ENCODE results near the gene SERPINE2. TPM values are rescaled to one million over a fixed set of nuclear protein-coding genes. Genes with fewer than 3 reads are reported as not detected.

Gene SERPINE2
- total RNA-seq, 1 donor from 2014 or later, result 9.8 TPM

- DNase-seq, result no peak
- intact Hi-C loops (cut with micrococcal nuclease), result no loop called here
- Histone ChIP-seq H3K9me3 (replicated peaks) (peaks cover 19% of the 10 kb centered on the region), H3K36me3 (peaks cover 6% of the 10 kb centered on the region), H3K4me1 (peaks cover 47% of the 10 kb centered on the region), H3K27ac (replicated peaks) (no peak overlapping the region), H3K27me3 (ENCODE audit: low read depth) (no peaks in the 10 kb centered on the region), H3K4me3 (no peak overlapping the region)
- no peak for TF ChIP-seq CTCF (IDR thresholded peaks at IDR 0.05; ENCODE audit: borderline replicate concordance)
Observed at GRCh38 chr2:223928113-223929006, 110.7 kb downstream of the SERPINE2 start.

GRCh38 chr2:223925106-223925505, 114.0 kb downstream of the SERPINE2 start:
- peaks cover 19% of the 10 kb centered on the region for H3K9me3 ChIP-seq (replicated peaks)
- H3K4me3 ChIP-seq, result no peak overlapping the region
- peaks cover 6% of the 10 kb centered on the region for H3K36me3 ChIP-seq
- DNase-seq, result no peak
- H3K27ac ChIP-seq (replicated peaks), result no peak overlapping the region
- H3K4me1 ChIP-seq, result peaks cover 33% of the 10 kb centered on the region
- intact Hi-C loops (cut with micrococcal nuclease), result no loop called here
- no peak for TF ChIP-seq CTCF (IDR thresholded peaks at IDR 0.05; ENCODE audit: borderline replicate concordance)
- no peaks in the 10 kb centered on the region for H3K27me3 ChIP-seq (ENCODE audit: low read depth)

Other genes starting within 250 kb of the SERPINE2 start
- 0.47 TPM for gene AP1S3, start 201.7 kb downstream of the SERPINE2 start, total RNA-seq
- gene WDFY1, start 94.0 kb downstream of the SERPINE2 start, total RNA-seq, result 12.6 TPM
- gene MRPL44, start 81.8 kb downstream of the SERPINE2 start, total RNA-seq, result 39.9 TPM

All from left ventricle myocardium inferior (tissue), 1 donor.